Hematopoietic multipotent progenitor cell treated with erythropoietin and hydrocortisone succinate and interleukin-3 and kit ligand, for 4 days (in vitro differentiated cells): ENCODE measurements around the gene HSPB1.
A peak's percentile ranks its signal among the peaks of the same experiment; 100 is the strongest.
"Not testable (repeated sequence)": the region's sequence is repeated elsewhere in the genome, so short reads cannot be mapped to it uniquely, and the experiment has no call there.

Experiments
- DNase-seq: peaks from one replicate; pipeline ENCODE4 v3.0.0-alpha.2; 2015

HSPB1 gene

DNA sequence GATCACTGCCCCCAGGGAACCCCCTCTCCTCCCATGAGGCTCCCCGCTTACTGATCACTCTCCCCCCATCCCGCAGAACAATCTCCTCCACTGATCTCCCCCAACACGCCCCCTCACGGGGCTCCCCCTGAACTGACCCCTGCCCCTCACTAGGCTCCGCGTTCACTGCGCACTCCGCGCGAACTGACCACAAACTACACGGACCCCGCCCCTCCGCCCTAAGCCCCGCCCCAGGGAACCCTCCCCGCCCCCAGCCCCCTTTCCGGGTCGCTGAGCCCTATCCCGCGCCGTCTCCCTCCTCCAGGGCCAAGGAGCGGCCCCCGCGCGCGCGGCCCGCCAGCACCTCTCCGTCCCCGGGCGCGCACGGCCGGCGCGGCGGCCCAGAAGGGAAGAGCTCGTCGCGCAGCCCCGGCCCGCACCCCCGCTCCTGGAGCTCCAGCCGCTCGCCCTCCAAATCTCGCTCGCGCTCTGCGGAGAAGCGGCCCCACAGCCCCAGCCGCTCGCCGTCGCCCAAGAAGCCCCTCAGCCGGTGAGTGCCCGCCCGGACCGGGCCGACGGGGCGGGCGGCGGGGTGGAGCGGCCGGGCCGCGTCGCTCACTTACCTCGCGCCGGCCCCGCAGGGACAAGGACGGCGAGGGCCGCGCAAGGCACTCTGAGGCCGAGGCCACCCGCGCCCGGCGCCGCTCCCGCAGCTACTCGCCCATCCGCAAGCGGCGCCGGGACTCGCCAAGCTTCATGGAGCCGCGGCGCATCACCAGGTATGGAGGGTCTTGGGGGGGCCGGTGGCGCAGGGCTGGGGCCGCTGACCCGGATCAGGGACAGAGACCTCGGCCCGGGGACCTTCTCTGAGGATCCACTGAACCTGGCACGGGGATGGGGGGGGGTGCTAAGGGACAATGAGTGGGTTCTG lies 19.9 kb upstream of the HSPB1 start:
- peak; percentile 34 for DNase-seq

DNA sequence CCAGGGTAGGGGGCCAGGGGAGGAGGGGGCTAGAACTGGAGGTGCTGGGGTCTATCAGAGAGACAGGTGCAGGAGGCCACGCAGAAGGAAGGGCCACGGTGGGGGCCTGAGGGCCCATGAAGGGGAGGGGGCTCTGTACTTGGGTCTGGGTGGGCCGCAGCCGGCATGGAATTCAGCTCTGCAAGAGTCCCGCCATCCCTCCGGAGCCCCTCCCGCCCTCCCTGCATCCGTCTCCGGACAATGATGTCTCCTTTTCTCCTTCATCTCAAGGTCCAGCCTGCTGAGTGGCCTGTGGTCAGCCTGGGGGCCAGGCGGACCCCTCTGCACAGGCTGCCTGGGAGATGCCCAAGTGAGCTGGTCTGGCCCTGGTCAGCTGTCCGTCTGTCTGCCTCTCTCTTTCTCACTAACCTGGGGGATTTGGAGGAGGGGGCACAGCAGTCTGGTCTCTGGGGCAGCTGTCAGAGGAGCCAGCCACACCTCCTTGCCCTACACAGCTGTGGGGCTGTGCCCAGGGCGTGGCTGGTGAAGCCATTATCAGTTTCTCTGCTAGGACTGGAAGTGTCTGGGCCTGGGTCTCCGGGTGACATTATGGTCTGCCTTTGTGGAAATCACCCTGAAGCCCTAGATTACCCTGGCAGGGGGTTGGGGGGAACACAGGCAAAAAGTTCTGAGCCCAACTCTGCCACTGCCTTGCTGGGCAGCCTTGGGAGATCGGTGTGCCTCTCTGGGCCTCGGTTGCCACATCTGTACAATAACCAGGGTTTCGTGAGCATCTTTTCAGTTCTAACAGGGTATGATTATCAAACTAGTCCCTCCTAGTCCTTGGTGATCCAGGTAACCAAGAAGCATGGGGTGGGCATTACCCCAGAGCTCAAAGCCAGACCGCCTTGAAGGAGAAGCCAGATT lies 19.0 kb upstream of the HSPB1 start:
- no peak for DNase-seq

DNA sequence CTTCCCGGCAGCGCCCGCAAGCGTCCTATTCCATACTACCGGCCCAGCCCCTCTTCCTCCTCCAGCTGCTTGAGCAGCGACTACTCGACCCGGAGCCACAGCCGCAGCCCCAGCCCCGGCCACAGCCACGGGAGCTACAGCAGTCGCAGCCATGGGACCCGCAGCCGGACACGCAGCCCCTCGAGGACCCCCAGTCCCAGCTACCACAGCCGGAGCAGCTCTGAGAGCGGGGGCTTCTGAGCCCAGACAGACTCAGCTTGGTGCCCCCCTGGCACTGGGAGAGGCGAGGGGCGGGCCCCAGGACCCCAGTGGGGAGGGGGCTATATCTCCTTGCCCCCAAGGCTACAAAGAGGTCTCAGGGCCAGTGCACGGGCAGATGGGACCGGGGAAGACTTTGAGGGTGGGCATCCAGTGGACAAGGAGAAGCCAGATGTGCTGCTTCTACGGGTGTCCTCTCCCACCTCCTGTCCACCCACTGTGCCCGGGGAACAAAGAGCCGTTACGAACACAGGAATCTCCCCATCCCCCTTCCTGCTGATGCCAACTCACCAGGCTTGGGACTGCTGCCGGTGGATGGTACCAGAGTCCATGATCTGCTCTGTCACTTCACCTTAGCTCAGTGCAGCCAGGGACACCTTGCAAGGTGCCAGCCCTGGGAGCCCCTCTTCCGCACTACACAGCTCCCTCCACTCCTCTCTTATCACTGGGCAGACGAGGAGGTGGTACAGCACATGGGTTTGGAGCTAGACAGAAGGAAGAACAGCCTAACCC lies 16.7 kb upstream of the HSPB1 start:
- no peak for DNase-seq

GRCh38 chr7:76286842-76287403 lies 15.6 kb upstream of the HSPB1 start:
- no peak for DNase-seq

DNA sequence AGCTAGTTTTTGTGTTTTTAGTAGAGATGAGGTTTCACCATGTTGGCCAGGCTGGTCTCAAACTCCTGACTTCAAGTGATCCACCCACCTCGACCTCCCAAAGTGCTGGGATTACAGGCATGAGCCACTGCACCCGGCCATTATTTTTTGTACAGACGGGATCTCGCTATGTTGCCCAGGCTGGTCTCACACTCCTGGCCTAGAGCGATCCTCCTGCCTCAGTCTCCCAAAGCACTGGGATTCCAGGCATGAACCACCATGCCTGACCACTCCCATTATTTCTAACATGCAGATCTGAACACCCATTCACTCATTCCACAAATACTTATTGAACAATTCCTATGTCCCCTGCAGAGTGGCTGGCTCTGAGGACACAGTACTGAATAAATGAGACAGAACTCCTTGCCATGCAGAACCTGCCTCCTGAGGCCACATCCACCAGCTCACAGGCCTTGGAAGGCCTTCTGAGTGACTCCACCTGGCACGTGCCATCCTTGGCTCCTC lies 11.6 kb upstream of the HSPB1 start:
- DNase-seq, result not testable (repeated sequence)

DNA sequence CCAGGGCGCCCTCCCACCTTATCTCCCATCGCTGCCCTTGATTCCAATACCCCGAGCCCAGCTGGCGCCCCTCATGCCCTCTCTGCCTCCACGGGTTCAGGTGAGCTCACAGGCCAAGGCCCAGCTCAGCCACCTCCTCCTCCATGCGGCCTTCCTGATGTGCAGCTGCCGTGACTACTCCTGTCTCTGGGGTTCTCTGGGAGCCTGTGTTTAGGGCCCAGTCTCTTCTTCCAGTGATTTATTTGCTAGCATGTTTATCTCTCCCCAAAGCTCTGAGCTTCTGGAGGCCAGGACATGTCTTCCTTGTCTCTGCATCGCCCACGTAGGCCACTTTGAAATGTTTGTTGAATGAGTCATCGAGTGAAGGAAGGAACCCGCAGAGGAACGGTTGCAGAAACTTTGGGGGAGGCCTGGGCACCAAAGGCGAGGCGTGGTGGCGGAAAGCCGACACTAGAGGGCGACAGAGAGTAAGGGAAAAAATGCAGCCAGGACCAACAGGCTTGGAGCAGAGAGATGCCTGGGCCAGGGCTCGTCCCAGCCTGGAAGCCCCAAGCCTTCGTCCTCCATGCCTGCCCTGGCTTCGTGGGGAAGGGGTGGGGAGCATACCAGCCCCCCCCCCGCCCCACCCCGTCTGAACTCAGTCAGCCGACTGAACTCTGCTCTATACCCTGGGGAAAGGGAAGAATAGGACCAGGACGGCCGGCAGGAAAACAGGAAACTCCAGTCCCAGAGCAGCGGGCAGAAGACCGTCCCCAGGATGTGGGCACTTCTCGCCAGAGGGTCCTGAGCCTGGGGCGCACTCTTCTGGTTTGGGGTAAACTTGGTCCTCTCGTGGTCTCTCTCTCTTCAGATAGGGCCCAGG lies 10.9 kb upstream of the HSPB1 start:
- DNase-seq, result peak; percentile 93

DNA sequence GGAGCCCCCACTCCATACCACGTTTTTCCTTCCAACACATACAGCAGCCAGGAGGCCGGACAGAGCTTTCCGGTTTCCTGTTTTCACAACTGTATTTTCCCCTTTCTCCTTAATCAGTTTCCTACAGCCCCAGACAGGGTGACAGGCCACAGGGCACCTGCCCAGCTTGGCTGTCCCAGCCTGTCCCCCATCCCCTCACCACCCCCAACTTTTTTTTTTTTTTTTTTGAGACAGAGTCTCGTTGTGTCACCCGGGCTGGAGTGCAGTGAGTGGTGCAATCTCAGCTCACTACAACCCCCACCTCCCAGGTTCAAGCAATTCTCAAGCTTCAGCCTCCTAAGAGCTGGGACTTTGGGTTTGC lies 10.3 kb upstream of the HSPB1 start:
- peak; percentile 72 for DNase-seq

DNA sequence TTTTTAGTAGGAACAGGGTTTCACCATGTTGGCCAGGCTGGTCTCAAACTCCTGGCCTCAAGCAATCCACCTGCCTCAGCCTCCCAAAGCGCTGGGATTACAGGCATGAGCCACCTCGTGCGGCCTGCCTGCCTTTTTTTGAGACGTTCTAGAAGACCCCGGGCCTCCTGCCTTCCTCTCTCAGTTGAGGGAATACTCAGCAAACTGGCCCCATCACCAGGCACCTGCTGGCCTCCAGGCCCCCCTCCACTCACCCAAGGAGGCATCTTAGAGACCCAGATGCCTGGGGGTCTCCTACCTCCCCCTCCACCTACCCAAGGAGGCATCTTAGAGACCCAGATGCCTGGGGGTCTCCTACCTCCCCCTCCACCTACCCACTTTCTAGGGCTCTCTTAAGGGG lies 9.6 kb upstream of the HSPB1 start:
- DNase-seq, result not testable (repeated sequence)

DNA sequence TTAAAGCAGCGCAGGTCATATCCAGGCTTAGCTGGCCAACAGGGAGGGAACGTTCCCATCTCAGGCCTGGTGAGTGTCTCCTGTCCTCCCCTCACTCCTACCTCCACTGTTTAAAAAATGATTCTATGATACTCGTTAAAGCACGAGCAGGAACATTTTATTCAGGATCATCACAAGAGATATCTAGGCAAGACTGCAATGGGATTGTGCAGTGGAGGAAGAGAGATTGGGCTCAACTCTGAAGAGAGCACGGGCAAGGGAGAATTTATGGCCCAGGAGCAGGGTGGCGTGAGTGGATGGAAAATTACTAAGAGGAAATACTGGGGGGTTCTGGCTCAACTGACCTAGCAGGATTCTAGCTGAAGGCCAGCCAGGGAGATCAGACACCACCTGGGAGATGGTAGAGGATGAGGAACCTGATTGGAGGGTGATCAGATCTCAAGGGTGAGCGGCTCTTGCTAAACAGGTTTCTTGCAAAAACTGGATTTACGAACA lies 9.0 kb upstream of the HSPB1 start:
- DNase-seq, result no peak

- peak; percentile 88 for DNase-seq
Measured at GRCh38 chr7:76294344-76295024, 8.0 kb upstream of the HSPB1 start.

DNA sequence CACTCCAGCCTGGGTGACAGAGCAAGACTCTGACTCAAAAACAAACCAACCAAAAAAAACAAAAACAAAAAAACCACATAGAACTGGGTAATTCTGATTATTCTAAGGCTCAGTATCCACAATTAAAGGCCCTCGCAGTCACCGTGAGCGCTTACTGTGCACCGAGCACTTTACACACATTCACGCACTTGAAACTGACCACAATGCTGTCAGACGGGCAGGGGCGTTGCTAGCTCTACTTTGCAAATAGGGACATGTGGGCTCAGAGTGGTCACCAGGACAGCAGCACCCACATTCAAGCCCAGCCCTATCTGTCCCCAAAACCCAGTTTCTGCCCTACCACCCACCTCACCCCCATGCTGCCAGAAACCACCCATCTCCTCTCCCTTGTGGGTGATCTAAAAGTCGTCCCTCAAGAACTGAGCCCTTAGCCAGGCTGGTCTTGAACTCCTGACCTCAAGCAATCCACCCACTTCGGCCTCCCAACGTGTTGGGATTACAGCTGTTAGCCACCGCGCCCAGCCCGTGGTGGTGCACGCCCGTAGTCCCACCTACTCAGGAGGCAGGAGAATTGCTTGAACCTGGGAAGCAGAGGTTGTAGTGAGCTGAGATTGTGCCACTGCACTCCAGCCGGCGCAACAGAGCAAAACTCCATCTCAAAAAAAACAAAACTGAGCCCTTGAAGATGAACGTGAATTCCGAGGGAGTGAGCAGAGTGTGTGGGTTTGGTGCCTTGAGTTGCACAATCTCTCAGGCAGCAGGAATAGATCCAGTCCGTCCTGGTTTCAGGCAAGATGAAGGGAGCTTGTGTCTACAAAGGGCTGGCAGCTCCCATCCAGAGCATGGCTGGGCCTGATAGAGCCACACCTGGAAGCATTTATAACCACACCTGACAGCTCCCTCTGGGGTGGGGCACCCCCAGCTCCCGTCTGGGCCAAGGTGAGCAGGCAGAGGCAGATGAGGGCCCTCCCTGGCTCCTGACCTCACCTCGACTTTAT lies 5.4 kb upstream of the HSPB1 start:
- DNase-seq, result no peak

GRCh38 chr7:76300166-76300731 lies 2.2 kb upstream of the HSPB1 start:
- DNase-seq, result no peak

- no peak for DNase-seq
Measured at GRCh38 chr7:76301000-76301399, 1.5 kb upstream of the HSPB1 start.

DNA sequence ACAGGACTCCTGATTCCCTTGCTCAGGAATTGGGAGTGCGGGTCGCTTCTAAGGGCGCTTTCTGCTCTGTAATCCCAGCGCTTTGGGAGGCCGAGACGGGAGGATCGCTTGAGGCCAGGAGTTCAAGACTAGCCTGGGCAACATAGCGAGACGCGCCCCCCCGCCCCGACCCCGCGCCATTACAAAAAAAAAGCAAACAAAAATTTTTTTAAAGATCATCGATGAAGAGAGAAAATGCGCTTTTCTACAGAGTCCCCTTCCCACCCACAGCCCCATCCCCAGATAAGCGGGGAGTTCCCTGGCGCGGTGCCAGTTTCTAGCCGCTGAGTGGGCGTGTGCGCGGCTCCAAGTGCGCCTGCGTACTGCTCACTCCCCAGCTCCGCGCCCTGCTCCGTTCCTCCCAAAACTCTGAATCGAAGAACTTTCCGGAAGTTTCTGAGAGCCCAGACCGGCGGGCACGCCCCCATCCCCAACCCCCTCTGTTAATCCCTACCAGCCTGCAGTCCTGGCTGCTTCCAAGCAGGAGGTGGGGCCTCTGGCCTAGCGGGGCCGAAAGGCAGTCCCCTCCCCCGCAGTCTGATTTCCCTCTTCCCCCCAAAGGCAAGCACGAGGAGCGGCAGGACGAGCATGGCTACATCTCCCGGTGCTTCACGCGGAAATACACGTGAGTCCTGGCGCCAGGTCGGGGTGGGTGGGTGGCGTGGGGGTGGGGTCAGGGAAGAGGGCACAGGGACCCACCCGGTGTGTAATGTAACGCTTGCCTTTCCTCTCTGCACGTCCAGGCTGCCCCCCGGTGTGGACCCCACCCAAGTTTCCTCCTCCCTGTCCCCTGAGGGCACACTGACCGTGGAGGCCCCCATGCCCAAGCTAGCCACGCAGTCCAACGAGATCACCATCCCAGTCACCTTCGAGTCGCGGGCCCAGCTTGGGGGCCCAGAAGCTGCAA lies 1.0 kb downstream of the HSPB1 start:
- peak; percentile 95 for DNase-seq

GRCh38 chr7:76304888-76305375 lies 2.5 kb downstream of the HSPB1 start:
- no peak for DNase-seq

DNA sequence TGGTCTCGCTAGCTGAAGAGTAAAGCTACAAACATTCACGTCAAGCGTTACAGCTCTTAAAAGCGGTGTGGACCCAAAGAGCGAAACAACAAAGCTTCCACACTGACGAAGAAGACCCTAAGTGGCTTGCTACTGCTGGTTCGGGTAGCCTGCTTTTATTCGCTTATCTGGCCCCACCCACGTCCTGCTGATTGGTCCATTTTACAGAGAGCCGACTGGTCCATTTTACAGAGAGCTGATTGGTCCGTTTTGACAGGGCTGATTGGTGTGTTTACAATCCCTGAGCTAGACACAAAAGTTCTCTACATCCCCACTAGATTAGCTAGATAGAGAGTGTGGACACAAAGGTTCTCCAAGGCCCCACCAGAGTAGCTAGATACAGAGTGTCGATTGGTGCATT lies 6.4 kb downstream of the HSPB1 start:
- DNase-seq, result not testable (repeated sequence)

DNA sequence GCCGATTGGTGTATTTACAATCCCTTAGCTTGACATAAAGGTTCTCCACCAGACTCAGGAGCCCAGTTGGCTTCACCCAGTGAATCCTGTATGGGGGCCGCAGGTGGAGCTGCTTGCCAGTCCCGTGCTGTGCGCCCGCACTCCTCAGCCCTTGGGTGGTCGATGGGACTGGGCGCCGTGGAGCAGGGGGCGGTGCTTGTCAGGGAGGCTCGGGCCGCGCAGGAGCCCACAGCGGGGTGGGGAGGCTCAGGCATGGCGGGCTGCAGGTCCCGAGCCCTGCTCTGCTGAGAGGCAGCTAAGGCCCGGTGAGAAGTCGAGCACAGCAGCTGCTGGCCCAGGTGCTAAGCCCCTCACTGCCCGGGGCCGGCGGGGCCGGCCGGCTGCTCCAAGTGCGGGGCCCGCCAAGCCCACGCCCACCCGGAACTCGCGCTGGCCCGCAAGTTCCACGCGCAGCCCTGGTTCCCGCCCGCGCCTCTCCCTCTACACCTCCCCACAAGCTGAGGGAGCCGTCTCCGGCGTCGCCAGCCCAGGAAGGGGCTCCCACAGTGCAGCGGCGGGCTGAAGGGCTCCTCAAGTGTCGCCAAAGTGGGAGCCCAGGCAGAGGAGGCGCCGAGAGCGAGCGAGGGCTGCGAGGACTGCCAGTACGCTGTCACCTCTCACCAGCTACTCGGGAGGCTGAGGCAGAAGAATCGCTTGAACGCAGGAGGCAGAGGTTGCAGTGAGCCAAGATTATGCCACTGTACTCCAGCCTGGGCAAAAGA lies 7.0 kb downstream of the HSPB1 start:
- DNase-seq, result not testable (repeated sequence)
